PC-3 (cell line): ENCODE data around the gene CCDC14. TPM values are rescaled to one million over a fixed set of nuclear protein-coding genes. Genes with fewer than 3 reads are reported as not detected.

Source experiments
- ATAC-seq: fragments of 200-7000 bp; cut with Tn5 transposase; 2 replicates; pipeline ENCODE4 v1.9.1; 2020; ENCODE audit warnings: mild to moderate bottlenecking, moderate library complexity
- BruUV-seq: library from RNA; stranded (reverse); fragments of 400-500 nt; replicated peaks from 2 replicates; lab custom pipeline; 2021; lab: Mats Ljungman, UMichigan
- CTCF ChIA-PET: fragments of 300-600 bp; sonication (Branson Sonifier 250); formaldehyde crosslinking; loops from one replicate; lab custom pipeline; 2022; ENCODE audit warnings: antibody characterized with exemption; lab: Charles Lee
- POLR2A ChIA-PET: fragments of 300-600 bp; sonication (Branson Sonifier 250); formaldehyde crosslinking; loops from one replicate; lab custom pipeline; 2022; ENCODE audit warnings: antibody characterized with exemption; ENCODE audit not compliant: unreplicated experiment; lab: Charles Lee
- DNase-seq: peaks from one replicate; pipeline ENCODE4 v3.0.0-alpha.2; 2015
- H2AFZ ChIP-seq: fragments of 300-600 bp; sonication (generic); 2 replicates; pipeline ENCODE4 v1.6.0; 2016; ENCODE audit warnings: antibody characterized with exemption, low read length
- H3F3A ChIP-seq: fragments of 300-600 bp; sonication (generic); one replicate; pipeline ENCODE4 v1.6.0; 2017; ENCODE audit warnings: antibody characterized with exemption, low read length, control low read depth, mild to moderate bottlenecking; ENCODE audit not compliant: unreplicated experiment
- H3K27ac ChIP-seq: fragments of 300-600 bp; sonication (generic); 2 replicates; pipeline ENCODE4 v1.5.1; 2016; ENCODE audit warnings: mild to moderate bottlenecking, low read length
- H3K27me3 ChIP-seq: fragments of 300-600 bp; sonication (generic); 2 replicates; pipeline ENCODE4 v1.6.1; 2016; ENCODE audit warnings: low read length, mixed read lengths
- H3K36me3 ChIP-seq: fragments of 300-600 bp; sonication (generic); 2 replicates; pipeline ENCODE4 v1.6.1; 2016; ENCODE audit warnings: low read depth, mixed run types, low read length, mixed read lengths
- H3K4me1 ChIP-seq: fragments of 300-600 bp; sonication (generic); 2 replicates; pipeline ENCODE4 v1.5.1; 2016; ENCODE audit warnings: low read length; ENCODE audit not compliant: insufficient read depth
- H3K4me2 ChIP-seq: fragments of 300-600 bp; sonication (generic); 2 replicates; pipeline ENCODE4 v1.6.0; 2016; ENCODE audit warnings: low read length
- H3K4me3 ChIP-seq: fragments of 300-600 bp; sonication (generic); 2 replicates; pipeline ENCODE4 v1.5.1; 2016; ENCODE audit warnings: mild to moderate bottlenecking, low read length, mixed read lengths
- H3K79me2 ChIP-seq: fragments of 300-600 bp; sonication (generic); 2 replicates; pipeline ENCODE4 v1.6.1; 2017; ENCODE audit warnings: low read length, mixed read lengths
- H3K9ac ChIP-seq: fragments of 300-600 bp; sonication (generic); 2 replicates; pipeline ENCODE4 v1.6.0; 2016; ENCODE audit warnings: mild to moderate bottlenecking, low read length
- H3K9me2 ChIP-seq: fragments of 300-600 bp; sonication (generic); replicated peaks from 2 replicates; pipeline ENCODE4 v1.6.1; 2016; ENCODE audit warnings: mixed run types, low read length, mixed read lengths
- H3K9me3 ChIP-seq: fragments of 300-600 bp; sonication (generic); 2 replicates; pipeline ENCODE4 v1.6.1; 2016; ENCODE audit warnings: low read length, mixed read lengths
- H4K20me1 ChIP-seq: fragments of 300-600 bp; sonication (generic); 2 replicates; pipeline ENCODE4 v1.6.1; 2016; ENCODE audit warnings: low read length, mixed read lengths
- EZH2 ChIP-seq: fragments of 300-600 bp; sonication (generic); IDR thresholded peaks from one replicate; pipeline ENCODE4 v1.6.1; 2017; ENCODE audit warnings: antibody characterized with exemption, mild to moderate bottlenecking, low read length; ENCODE audit not compliant: unreplicated experiment
- EZH2phosphoT487 ChIP-seq: fragments of 300-600 bp; sonication (generic); IDR thresholded peaks from 2 replicates; pipeline ENCODE4 v1.6.1; 2018; ENCODE audit warnings: mild to moderate bottlenecking, antibody characterized with exemption, low read length, borderline replicate concordance
- intact Hi-C: fragments of 100-400 bp; cut with micrococcal nuclease; formaldehyde crosslinking; loops from 2 replicates; pipeline ENCODE4 v1.9.0; 2023
- total RNA-seq: library from RNA; depleted of rRNA; stranded (reverse); fragments of >200 nt; gene quantifications from 2 replicates; pipeline ENCODE4 v1.2.3, GENCODE V29; 2014
- TF ChIP-seq, protein P1 (sequence below): fragments of 300-600 bp; sonication (generic); conservative IDR thresholded peaks from 2 replicates; pipeline ENCODE4 v1.5.1; 2017; ENCODE audit warnings: antibody characterized with exemption, low read depth, mild to moderate bottlenecking, low read length

Gene CCDC14
- total RNA-seq, 1 experiment from 2014 or later: 62.6 TPM

DNA sequence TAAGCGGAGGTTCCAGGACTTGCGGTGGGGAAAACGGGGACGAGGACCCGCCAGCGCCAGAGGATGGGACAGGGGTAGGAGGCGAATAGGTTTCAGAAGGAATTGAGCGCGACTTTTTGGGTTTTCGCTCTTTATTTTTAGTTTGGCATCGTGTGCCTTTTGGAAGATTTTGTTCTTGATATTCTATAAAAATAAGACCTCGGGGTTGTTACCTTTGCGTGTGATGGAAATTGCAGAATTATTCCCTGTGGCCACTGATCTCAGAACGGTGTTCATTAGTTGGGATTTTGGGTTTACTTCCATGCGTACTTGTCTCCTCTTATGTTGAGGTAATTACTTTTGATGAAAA is 453 bp upstream of the CCDC14 start:
- Histone ChIP-seq H3K4me1 (peaks cover 23% of the 10 kb centered on the region), H2AFZ (peak overlapping the region; percentile 96), H3K9me2 (no peaks in the 10 kb centered on the region), H3K27me3 (no peaks in the 10 kb centered on the region), H3K9ac (peak overlapping the region; percentile 94), H3K4me3 (peak overlapping the region; percentile 84), H4K20me1 (no peaks in the 10 kb centered on the region), H3K79me2 (peaks cover 33% of the 10 kb centered on the region), H3K36me3 (peaks cover under 1% of the 10 kb centered on the region; the same call in 1 of the 2 replicates), H3F3A (no peaks in the 10 kb centered on the region), H3K9me3 (no peaks in the 10 kb centered on the region), H3K4me2 (peak overlapping the region; percentile 90), H3K27ac (0 out of 2 replicates have a peak overlapping the region, but pooled peaks have one; percentile 64)
- ChIA-PET POLR2A (no interaction called here), CTCF (interaction anchor here (0.6 to 1.1 kb wide), 6 partner anchors 54 to 307 kb away, joined by 3 to 9 read pairs (median 4); no protein-coding TSS in a partner anchor)
- BruUV-seq: no TSS peak
- TF ChIP-seq, protein P1, sequence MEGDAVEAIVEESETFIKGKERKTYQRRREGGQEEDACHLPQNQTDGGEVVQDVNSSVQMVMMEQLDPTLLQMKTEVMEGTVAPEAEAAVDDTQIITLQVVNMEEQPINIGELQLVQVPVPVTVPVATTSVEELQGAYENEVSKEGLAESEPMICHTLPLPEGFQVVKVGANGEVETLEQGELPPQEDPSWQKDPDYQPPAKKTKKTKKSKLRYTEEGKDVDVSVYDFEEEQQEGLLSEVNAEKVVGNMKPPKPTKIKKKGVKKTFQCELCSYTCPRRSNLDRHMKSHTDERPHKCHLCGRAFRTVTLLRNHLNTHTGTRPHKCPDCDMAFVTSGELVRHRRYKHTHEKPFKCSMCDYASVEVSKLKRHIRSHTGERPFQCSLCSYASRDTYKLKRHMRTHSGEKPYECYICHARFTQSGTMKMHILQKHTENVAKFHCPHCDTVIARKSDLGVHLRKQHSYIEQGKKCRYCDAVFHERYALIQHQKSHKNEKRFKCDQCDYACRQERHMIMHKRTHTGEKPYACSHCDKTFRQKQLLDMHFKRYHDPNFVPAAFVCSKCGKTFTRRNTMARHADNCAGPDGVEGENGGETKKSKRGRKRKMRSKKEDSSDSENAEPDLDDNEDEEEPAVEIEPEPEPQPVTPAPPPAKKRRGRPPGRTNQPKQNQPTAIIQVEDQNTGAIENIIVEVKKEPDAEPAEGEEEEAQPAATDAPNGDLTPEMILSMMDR: no peak
- no peak for TF ChIP-seq EZH2
- TF ChIP-seq EZH2phosphoT487: no peak
- ATAC-seq: peak; percentile 3; the same call in 1 of the 2 replicates
- no peak for DNase-seq
- intact Hi-C loops: loop anchor here (2.0 to 5.0 kb wide), 2 partner anchors 71 to 229 kb away; partner anchors contain the start of gene KALRN

DNA sequence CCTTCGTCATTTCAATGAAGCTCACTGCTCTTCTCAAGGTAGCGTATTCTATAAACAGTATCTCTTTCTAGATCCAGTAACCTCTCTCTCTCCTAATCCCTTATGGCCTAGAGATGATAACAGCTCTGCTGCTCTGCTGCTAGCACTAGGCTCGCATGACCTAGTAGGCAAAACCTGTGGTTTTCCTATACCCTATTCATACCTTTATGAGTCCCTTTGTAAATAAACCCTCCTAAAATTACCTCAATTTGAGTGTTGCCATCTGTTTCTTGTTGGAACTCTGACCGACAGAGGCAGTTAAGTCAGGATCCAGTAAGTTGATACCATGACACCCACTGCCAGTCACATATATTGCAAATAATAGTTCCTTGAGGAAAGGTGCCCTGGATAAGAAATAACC is 7.3 kb downstream of the CCDC14 start:
- Histone ChIP-seq H2AFZ (no peak overlapping the region), H3K4me1 (peaks cover 7% of the 10 kb centered on the region), H3K27ac (no peak overlapping the region), H3K36me3 (peaks cover 48% of the 10 kb centered on the region), H3K4me2 (no peak overlapping the region), H4K20me1 (no peaks in the 10 kb centered on the region; the same call in 1 of the 2 replicates), H3F3A (no peaks in the 10 kb centered on the region), H3K79me2 (peaks cover 11% of the 10 kb centered on the region), H3K9me3 (no peaks in the 10 kb centered on the region), H3K4me3 (no peak overlapping the region), H3K27me3 (no peaks in the 10 kb centered on the region), H3K9ac (no peak overlapping the region), H3K9me2 (no peaks in the 10 kb centered on the region)
- ATAC-seq: no peak
- no peak for DNase-seq
- TF ChIP-seq, protein P1: no peak
- TF ChIP-seq EZH2phosphoT487 (no peak), EZH2 (no peak)
- BruUV-seq: no TSS peak
- intact Hi-C loops: no loop called here
- POLR2A ChIA-PET: no interaction called here
- CTCF ChIA-PET: no interaction called here

DNA sequence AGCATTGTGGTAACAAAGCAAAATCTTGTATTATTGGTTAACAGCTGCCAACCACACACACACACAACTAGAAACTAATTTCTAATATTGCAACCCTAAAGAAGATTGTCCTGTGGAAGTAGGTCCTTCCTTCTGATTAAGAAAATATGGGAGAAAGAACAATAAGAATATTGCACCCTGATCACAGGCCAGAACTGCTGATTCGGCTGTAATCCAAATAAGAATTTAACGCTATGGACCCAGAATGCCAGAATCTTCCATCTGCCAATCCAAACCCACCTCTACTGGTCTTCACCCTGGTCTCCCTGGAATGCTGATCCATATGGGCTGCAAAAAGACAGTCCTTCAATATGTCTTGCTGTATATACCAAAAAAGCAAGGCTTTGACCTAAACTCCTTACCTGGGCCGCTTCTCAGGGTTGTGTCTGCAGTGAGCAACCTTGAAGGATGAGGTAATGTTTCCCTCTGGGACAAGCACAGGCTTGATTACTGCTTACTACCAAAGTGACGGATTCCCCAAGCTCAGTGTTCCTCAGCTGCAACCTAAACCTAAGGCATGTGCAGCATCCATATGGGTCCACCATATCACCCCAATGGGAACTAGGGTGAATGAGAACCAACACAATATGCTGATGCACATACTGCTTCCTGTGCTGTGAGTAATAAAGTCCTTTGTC is 8.0 kb downstream of the CCDC14 start:
- TF ChIP-seq EZH2: no peak
- no peak for TF ChIP-seq EZH2phosphoT487
- TF ChIP-seq, protein P1: no peak
- H3K4me3 ChIP-seq: no peak overlapping the region
- no peaks in the 10 kb centered on the region for H3K9me2 ChIP-seq
- ATAC-seq (no peak), DNase-seq (no peak)
- BruUV-seq: no TSS peak
- intact Hi-C loops: no loop called here
- ChIA-PET POLR2A (no interaction called here), CTCF (no interaction called here)
- peaks cover 52% of the 10 kb centered on the region for H3K36me3 ChIP-seq
- H3K79me2 ChIP-seq: peaks cover 3% of the 10 kb centered on the region
- H3K9me3 ChIP-seq: no peaks in the 10 kb centered on the region
- no peak overlapping the region for H3K27ac ChIP-seq
- no peak overlapping the region for H2AFZ ChIP-seq
- no peaks in the 10 kb centered on the region for H3K4me1 ChIP-seq
- H3F3A ChIP-seq: no peaks in the 10 kb centered on the region
- no peak overlapping the region for H3K4me2 ChIP-seq
- no peaks in the 10 kb centered on the region for H3K27me3 ChIP-seq
- no peaks in the 10 kb centered on the region; the same call in 1 of the 2 replicates for H4K20me1 ChIP-seq
- H3K9ac ChIP-seq: no peak overlapping the region
